Activated T-cell treated with anti-CD3 and anti-CD28 coated beads, Interleukin-2, amount 50 U/mL, for 72 hours (primary cell): ENCODE results near the gene DRICH1. TPM values are rescaled to one million over a fixed set of nuclear protein-coding genes. Genes with fewer than 3 reads are reported as not detected.
"Not testable (repeated sequence)": the region's sequence is repeated elsewhere in the genome, so short reads cannot be mapped to it uniquely, and the experiment has no call there.

ENCODE experiments used
- ATAC-seq, 2 donors: fragments of 150-1000 bp; cut with Tn5 transposase; replicated peaks in 1 of 2; 2 replicates each; pipeline ENCODE4 v1.10.0; 2021; ENCODE audit warnings: moderate library complexity in 2 of 2, mild to moderate bottlenecking in 1 of 2
- DNase-seq, 2 donors: peaks; one replicate each; pipeline ENCODE4 v3.0.0; 2021 to 2022; ENCODE audit warnings: mixed read lengths in 1 of 2
- H3K27ac Mint-ChIP-seq: one replicate; pipeline ENCODE4 v1.8.0; 2022; ENCODE audit warnings: mild to moderate bottlenecking, moderate library complexity, mixed read lengths
- H3K27me3 Mint-ChIP-seq: one replicate; pipeline ENCODE4 v1.8.0; 2022; ENCODE audit warnings: low read depth, mixed read lengths
- H3K36me3 Mint-ChIP-seq, 2 donors: one replicate each; pipeline ENCODE4 v1.8.0; 2022; ENCODE audit warnings: mixed read lengths in 2 of 2, mild to moderate bottlenecking in 1 of 2; ENCODE audit not compliant: insufficient read depth in 2 of 2
- H3K4me1 Mint-ChIP-seq: one replicate; pipeline ENCODE4 v1.8.0; 2022; ENCODE audit warnings: low read depth, mixed read lengths
- H3K4me3 Mint-ChIP-seq, 2 donors: one replicate each; pipeline ENCODE4 v1.8.0; 2022; ENCODE audit warnings: mild to moderate bottlenecking in 2 of 2, mixed read lengths in 2 of 2, moderate library complexity in 2 of 2
- H3K9me3 Mint-ChIP-seq, 2 donors: one replicate each; pipeline ENCODE4 v1.8.0; 2022; ENCODE audit warnings: mixed read lengths in 2 of 2
- total RNA-seq, 2 donors: library from RNA; stranded (reverse); gene quantifications; one replicate each; pipeline ENCODE4 v1.2.3, GENCODE V29; 2022

The DRICH1 gene
- total RNA-seq, 2 donors from 2014 or later: 0.90 TPM; not detected in 1

- H3K27ac Mint-ChIP-seq, ATAC-seq, H3K36me3 Mint-ChIP-seq, H3K9me3 Mint-ChIP-seq, DNase-seq, H3K4me3 Mint-ChIP-seq, H3K4me1 Mint-ChIP-seq, H3K27me3 Mint-ChIP-seq: not testable (repeated sequence)
Observed at GRCh38 chr22:23628056-23628743, 3.9 kb downstream of the DRICH1 start.

- ATAC-seq: peak; percentile 84 to 87
Observed at GRCh38 chr22:23627401-23628055, 4.6 kb downstream of the DRICH1 start.

GRCh38 chr22:23626286-23626975, 5.7 kb downstream of the DRICH1 start:
- no peak overlapping the region for H3K27ac Mint-ChIP-seq
- ATAC-seq (no peak), DNase-seq (no peak)
- peaks cover 6% of the 10 kb centered on the region for H3K4me1 Mint-ChIP-seq
- H3K9me3 Mint-ChIP-seq: no peaks in the 10 kb centered on the region
- H3K4me3 Mint-ChIP-seq: no peak overlapping the region
- H3K36me3 Mint-ChIP-seq: no peaks in the 10 kb centered on the region
- H3K27me3 Mint-ChIP-seq: no peaks in the 10 kb centered on the region

More at GRCh38 chr22:23627401-23628055, 4.6 kb downstream of the DRICH1 start:
- H3K4me3 Mint-ChIP-seq, H3K9me3 Mint-ChIP-seq, H3K4me1 Mint-ChIP-seq, H3K36me3 Mint-ChIP-seq, H3K27me3 Mint-ChIP-seq, H3K27ac Mint-ChIP-seq: not testable (repeated sequence)
- peak; percentile 63 to 66 for DNase-seq

GRCh38 chr22:23622634-23623033, 9.5 kb downstream of the DRICH1 start:
- Mint-ChIP-seq H3K27me3 (no peaks in the 10 kb centered on the region), H3K36me3 (no peaks in the 10 kb centered on the region), H3K4me1 (peaks cover 5% of the 10 kb centered on the region), H3K9me3 (no peaks in the 10 kb centered on the region), H3K4me3 (no peak overlapping the region), H3K27ac (no peak overlapping the region)
- no peak for DNase-seq
- no peak for ATAC-seq

GRCh38 chr22:23621916-23622315, 10.2 kb downstream of the DRICH1 start:
- DNase-seq, ATAC-seq, H3K27ac Mint-ChIP-seq, H3K4me3 Mint-ChIP-seq, H3K27me3 Mint-ChIP-seq, H3K36me3 Mint-ChIP-seq, H3K9me3 Mint-ChIP-seq, H3K4me1 Mint-ChIP-seq: not testable (repeated sequence)

DNA sequence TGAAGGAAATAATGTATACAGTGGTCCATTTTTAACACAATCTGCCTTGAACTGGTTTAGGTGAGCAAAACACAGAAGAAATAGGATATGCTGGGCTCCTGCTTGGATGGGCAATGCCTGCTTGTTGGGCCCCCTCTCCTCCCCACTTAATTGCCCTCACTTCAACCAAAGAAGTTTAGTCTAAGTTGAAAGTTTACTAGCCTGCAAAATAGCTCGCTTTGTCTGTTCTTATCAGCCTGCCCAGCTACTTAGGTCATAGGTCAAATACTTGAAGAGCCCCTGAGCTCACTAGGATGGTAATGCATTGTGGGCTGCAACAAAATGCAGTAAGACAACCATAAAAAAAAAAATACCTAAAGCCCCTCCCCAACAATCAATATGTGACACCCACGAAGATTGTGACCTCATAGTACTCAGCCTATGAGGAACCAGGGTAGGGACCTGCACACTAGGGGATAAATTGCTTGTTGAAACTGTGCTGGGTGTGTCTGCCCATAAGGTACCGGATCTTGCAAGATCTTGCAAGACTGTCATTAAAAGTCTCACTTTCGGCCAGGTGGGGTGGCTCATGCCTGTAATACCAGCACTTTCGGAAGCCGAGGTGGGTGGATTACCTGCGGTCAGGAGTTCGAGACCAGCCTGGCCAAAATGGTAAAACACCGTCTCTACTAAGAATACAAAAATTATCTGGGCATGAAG, 10.9 kb downstream of the DRICH1 start:
- ATAC-seq: no peak
- Mint-ChIP-seq H3K4me1 (no peaks in the 10 kb centered on the region), H3K4me3 (no peak overlapping the region), H3K9me3 (no peaks in the 10 kb centered on the region), H3K27ac (no peak overlapping the region), H3K36me3 (no peaks in the 10 kb centered on the region), H3K27me3 (no peaks in the 10 kb centered on the region)
- DNase-seq: no peak

- Mint-ChIP-seq H3K27me3 (no peaks in the 10 kb centered on the region), H3K4me3 (no peak overlapping the region), H3K9me3 (no peaks in the 10 kb centered on the region), H3K36me3 (no peaks in the 10 kb centered on the region), H3K4me1 (peaks cover 18% of the 10 kb centered on the region), H3K27ac (no peak overlapping the region)
- DNase-seq: no peak
- ATAC-seq: peak in 1 of 2 donors; percentile 49
Observed at GRCh38 chr22:23613193-23613972, 18.7 kb downstream of the DRICH1 start.

DNA sequence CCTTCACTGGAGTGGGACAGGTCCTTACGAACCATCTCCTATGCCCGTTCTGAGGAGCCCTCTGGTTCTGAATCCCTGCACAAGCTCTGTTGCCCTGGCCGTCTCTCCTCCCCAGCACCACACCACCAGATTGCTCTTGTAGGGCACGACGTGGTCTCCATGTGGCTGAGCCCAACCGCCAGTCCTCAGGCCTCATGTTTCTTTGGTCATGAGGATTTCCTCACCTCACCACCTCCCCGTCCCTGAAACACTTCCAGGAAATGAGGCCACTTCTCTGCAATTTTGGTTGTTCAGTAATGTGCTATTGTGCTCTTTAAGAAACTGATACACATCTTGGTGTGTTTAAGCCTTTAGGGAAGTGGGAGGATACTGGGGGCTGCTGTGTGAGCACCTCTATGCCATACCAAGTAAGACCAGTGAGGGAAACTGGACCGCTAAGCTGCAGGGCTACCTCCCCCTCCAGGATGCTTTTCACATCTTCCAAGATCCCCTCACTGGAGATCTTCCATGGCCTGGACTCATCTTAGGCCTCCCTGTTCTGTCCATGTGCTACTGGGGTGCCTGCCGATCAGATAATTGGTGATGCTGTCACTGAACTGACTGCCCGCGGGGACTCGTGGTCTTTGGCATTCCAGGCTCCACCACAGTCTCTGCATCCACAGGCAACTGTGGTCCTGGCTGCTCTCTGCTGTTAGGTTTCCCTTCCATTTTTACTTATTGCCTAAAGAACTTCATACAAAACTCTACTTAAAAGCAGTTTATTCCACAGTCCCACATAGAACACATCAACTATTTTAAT, 21.9 kb downstream of the DRICH1 start:
- Mint-ChIP-seq H3K27ac (no peak overlapping the region), H3K4me1 (peaks cover 18% of the 10 kb centered on the region), H3K9me3 (no peaks in the 10 kb centered on the region), H3K27me3 (no peaks in the 10 kb centered on the region), H3K36me3 (no peaks in the 10 kb centered on the region), H3K4me3 (no peak overlapping the region)
- no peak for DNase-seq
- no peak for ATAC-seq

GRCh38 chr22:23608583-23608982, 23.5 kb downstream of the DRICH1 start:
- no peak overlapping the region for H3K27ac Mint-ChIP-seq
- ATAC-seq: no peak
- H3K36me3 Mint-ChIP-seq: no peaks in the 10 kb centered on the region
- no peaks in the 10 kb centered on the region for H3K9me3 Mint-ChIP-seq
- H3K4me1 Mint-ChIP-seq: peaks cover 18% of the 10 kb centered on the region
- no peak overlapping the region for H3K4me3 Mint-ChIP-seq
- DNase-seq: no peak
- no peaks in the 10 kb centered on the region for H3K27me3 Mint-ChIP-seq

DNA sequence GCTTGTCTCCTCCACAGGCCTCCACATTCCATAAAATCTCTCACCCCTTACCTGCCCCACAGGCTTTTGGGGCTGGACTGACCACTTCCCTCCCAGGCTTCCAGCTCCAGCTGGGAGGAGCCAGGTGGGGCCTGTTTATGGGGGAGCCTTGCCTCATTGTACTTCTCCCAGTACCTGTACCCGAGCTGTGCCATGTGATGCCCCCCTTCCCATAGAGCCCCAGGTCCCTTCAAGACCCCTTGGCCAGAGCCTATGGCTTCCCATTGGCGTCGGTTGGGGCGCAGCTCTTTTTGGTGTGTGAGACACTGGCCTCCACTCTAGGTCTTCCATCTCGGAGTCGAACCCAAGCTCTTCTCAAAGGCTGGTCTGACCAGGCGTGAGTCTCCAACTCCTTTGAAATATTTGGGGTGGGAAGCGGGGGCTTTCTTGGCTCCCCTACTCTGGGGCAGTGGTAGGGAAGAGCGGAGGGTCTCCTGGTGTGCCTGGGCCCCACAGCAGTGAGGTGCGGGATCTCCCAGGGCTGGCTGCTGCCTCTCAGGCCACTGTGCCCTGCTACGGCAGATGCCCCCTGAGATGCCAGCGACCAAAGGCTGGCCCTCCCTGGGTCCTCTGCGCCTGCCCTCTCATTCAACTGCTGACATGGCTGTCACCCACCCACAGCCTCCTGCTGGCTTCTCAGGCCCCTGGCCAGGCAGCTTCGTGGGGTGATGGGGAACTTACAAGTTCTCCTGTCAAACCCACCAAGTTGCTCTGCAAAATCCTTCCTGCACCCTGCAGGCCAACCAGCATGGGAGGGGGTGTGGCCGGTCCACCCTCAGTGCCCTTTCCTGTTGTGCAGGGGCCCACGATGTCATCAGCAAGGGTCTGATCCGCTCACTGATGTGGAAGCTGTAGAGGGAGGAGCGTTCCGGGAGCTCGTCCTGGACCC, 25.7 kb downstream of the DRICH1 start:
- no peak overlapping the region for H3K27ac Mint-ChIP-seq
- H3K9me3 Mint-ChIP-seq: no peaks in the 10 kb centered on the region
- no peak overlapping the region for H3K4me3 Mint-ChIP-seq
- H3K36me3 Mint-ChIP-seq: no peaks in the 10 kb centered on the region
- H3K4me1 Mint-ChIP-seq: peaks cover 12% of the 10 kb centered on the region
- H3K27me3 Mint-ChIP-seq: no peaks in the 10 kb centered on the region
- DNase-seq: no peak
- no peak for ATAC-seq

DNA sequence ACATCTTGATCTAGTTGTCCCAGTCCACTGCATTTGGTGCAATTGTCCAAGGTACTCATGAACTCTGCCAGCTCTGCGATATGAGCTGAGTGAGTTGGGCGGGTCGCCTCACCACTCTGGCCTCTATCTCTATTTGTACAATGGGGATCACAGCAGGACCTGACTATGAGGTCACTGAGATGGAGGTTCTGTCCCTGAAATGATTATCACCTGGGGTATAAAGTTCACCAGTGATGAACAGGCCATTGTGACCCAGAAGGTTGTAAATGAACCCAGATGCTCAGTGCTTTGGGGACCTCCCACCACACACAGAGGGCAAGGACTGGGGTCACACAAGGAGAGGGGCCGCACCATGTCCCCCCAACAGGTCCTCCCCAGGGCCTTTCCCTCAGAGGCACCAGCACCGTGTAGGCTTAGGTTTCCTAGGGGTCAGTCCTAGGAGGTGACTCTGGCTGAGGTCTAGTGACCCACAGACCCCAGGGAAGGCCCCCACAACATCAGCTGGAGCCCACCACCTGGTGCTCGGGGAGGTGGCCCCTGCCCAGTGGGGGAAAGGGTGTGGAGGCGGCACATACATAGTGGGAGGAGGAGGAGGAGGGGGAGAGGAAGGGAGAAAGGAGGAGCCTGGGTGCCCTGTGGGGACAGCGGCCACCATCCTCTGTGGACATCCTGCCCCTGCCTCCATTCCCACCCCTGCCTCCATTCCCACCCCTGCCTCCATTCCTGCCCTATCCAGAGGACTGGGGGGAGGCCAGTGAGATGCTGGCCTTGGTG, 27.0 kb downstream of the DRICH1 start:
- no peaks in the 10 kb centered on the region for H3K36me3 Mint-ChIP-seq
- H3K27me3 Mint-ChIP-seq: no peaks in the 10 kb centered on the region
- H3K4me1 Mint-ChIP-seq: peaks cover 6% of the 10 kb centered on the region
- no peaks in the 10 kb centered on the region for H3K9me3 Mint-ChIP-seq
- no peak overlapping the region for H3K27ac Mint-ChIP-seq
- H3K4me3 Mint-ChIP-seq: no peak overlapping the region
- DNase-seq: no peak
- ATAC-seq: no peak
